ENCODE data around the gene DLGAP4.

DLGAP4 gene

DNA sequence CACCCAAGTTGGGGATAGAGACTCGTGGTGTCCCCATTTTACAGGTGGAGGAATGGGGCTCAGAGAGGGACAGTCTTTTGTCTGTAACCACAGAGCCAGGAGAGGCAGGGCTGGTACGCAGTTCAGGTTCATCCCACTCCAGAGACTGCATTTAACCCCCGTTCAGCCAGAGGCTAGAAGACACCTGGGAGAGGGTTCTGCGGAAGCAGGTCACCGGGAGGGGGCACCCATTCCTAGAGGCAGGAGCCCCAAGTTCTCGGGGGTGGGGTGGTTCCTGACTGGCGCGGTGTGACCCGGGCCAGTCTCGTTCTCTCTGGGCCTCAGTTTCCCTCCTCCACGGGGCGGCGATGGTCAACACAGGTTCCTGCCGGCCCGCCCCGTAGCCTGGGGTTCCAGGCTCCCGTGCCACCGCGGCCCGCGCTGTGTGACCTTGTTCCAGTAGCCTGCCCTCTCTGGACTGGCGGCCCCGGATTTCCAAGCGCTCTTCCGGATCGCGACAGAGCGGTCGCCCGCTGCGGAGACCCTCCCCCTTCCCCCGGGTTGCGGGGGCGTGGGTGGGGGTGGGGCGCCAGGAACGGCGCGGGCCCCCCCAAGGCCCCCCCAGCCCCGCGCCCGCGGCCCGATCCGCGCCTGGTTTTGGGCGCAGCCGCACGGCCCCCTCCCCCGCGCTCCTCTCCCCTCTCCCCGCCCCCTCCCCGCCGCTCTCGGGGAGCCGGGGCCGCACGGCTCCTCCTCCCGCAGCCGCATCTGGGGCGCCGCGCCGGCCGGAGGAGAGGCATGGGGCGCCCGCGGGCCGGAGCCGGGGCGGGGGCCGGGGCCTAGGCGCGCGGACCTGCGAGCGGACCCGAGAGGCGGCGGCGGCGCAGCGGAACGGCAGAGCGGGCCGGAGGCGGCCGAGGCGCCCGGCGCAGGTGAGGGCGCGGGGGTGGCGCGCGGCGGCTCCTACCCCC, at the start of gene DLGAP4:
Gene DLGAP4, plus strand, starts transcription at position 738 of the 950 bp plus-strand sequence. CDS start 125,379 bp downstream, outside the sequence.
- DNase-seq: peak in 2 of 3 experiments; percentile 37 to 54

- no peak for DNase-seq
These were observed 46.7 kb upstream of the DLGAP4 start for GRCh38 chr20:36259177-36260061.

GRCh38 chr20:36260316-36260715, 45.8 kb upstream of the DLGAP4 start:
- no peak for DNase-seq

- DNase-seq: no peak
These were observed 44.6 kb upstream of the DLGAP4 start for GRCh38 chr20:36261389-36262105.

DNA sequence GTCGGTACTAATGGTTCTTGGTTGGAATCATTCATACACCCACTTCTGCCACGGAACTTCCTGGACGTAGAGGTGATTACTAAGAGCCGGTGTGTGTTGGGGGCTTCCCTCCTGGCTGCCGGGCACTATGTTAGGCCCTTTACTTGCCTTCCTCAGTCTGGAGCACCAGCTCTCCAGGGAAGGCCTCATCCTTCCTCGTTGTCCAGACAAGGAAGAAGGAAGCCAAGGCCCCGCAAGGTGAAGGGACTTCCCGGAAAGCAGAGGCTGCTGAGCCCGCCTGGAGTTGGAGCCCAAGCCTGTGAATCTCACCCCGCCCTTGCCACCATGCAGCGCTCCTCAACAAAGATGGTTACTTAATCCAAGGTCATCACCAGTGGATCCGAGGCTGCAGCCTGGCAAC, 43.7 kb upstream of the DLGAP4 start:
- DNase-seq: no peak

DNA sequence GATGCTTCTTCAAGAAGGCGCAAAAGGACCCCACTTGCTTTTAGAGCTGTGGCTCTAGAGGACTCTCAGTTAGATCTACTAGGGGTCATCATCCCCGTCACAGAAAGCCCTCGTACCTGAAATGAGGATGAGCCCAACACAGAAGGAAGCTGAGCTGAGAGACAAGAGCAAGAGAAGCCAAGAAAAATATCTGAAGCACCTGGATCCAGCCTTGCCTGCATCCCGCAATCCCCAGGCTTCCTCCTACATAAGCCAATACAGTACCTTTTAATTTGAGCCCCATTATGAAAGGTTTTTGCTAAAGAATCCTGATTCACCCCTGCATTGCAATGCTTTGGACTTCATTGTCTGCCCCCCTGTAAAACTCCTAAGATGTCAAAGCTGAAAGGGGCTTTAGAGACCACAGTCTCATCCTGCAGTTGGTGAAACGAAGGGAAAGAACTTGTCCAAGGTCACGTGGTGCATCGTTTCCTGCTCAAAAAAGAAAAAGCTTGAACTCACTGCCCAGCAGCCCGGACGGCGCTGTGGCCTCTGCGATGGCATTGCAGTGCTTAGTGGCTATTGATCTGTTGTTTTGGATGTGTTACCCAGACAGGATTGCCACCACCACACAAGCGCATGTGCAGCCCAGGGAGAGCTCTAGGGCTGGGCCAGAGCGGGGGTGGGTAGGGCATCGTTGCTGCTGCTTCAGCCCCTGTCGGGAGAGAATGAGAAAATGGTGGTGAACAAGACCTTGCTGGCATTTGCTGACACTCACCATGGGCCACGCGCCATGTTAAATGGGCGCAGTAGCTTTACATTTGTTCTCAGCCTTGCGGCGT, 41.5 kb upstream of the DLGAP4 start:
- no peak for DNase-seq

- no peak for DNase-seq
These were observed 40.0 kb upstream of the DLGAP4 start for GRCh38 chr20:36266189-36266588.

DNA sequence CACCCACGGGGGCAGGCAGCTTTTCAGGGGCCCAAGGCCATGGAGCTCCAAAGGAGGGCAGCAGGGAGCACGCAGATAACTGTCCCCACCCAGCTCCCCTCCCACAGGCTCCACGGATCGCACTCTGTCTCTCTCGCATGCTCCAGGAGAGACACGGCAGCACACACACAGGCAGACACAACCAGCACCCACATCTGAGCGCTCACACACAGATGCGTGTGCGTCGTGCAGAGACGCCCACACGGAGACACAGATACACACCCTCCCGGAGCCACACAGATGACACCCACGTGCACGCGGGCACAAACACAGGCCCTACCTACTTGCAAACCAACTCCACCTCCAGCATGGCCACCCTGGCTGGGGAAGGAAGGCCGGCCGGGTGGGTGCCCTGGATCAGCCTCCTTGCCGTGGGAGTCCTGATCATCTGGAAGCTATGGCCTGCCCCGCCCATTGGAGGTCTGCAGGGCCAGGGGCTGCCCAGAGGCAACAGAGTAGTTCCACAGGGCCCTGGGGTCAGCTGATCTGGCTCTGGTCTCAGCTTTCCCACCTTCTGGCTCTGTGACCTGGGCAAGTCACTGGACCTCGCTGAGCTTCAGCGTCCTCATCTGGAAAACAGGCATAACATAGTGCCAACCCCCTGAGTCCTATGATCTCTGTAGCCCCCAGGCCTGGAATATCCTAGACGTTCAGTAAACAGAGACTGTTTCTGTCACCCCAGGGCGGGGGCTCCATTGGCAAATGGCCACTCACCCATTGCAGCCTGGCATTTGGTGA, 38.3 kb upstream of the DLGAP4 start:
- DNase-seq: no peak

DNA sequence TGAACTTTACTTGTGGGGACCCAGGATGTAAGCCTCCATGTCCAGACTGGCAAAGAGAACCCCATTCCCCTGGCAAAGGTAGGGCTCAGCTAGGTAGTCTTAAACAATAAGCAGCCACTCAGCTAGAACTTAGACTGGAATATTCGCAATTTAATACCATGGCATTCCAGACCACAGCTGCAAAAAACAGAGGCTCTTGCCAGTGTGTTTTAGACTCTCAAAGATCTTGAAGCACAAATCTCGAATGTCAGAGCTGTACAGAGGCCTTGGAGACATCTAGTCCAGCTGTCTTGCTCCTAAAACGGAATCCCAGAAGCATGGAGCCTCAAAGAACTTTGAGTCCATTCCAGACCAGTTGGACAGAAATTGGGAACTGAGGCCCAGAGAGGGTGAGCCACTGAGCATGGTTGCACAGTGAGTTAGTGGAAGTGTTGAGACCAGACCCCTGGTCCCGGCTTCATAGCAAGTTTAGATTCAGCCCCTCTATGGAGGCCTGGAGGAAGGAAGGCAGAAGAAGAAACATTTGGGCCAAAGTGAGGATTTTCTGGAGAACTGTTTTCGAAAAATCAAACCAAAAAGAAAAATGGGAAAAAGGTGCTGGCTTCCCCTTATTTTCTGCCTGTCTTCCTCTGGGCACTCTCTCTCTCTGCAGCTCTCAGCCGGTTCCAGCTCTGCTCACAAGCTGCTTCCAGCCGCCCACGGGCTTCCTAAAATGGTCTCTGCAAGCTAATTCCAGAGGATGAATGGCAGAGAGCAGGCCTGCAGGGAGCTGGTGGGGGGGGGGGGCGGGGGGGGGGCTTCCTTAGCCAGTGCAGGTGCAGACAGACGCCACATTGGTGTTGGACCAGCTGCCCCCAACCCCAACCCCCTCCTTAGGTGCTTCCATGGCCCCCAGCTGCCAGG, 37.4 kb upstream of the DLGAP4 start:
- DNase-seq: peak in 1 of 3 experiments; percentile 34

DNA sequence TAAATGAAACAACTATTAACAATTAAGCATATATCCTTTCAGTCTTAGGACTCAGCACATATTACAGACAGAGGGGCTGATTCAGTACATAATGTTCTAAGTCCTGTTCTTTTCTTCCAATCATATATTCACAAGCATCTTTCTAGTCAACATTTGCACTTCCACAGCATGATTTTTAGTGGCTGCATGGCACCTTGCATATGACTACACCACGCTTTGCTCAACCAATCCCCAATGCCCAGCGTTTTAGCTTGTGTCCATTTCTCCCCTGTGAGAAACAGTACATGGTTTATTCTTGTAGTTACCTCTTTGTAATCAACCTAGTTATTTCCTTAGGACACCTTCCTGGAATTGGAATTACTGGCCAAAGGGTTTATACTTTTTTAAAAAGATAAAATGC, 36.6 kb upstream of the DLGAP4 start:
- DNase-seq: peak in 1 of 3 experiments; percentile 31

- DNase-seq: no peak
These were observed 35.1 kb upstream of the DLGAP4 start for GRCh38 chr20:36270744-36271638.

DNA sequence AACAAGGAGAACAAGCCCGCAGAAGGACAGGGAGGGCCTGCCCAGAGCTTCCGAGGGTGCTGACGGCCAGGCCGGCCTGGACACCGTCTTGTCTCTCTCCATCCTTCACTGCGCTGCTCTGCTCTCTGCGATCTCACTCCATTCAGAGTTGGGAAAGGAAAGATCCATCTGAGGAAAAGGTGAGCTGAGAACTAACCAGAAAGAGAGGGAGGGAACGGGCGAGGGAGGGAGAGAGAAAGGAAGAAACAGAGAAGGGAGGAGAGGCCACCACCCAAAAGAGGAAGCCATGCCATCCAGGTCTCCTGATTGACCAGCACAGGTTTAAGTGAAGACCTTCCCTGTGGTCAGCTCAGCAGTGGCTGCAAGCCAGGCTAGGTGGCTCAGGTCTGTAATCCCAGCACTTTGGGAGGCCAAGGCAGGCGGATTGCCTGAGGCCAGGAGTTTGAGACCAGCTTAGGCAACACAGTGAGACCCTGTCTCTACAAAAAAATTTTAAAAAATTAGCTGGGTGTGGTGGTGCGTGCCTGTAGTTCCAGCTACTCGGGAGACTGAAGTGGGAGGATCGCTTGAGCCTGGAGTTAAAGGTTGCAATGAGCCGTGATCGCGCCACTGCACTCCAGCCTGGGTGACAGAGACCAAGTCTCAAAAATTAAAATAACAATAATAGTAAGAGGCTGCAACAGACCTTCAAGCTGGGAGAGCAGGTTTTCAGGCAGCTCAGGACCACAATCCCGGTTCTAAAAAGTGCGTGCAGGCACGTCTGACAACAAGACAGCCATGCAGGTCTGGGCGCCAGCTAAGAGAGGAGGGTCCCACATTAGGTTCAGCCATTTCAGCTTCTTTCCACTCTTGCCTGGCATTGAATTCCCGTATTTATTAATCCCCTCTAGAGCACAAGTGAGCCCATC, 34.2 kb upstream of the DLGAP4 start:
- no peak for DNase-seq

GRCh38 chr20:36272547-36273220, 33.5 kb upstream of the DLGAP4 start:
- no peak for DNase-seq

GRCh38 chr20:36273414-36274180, 32.5 kb upstream of the DLGAP4 start:
- DNase-seq: peak in 1 of 3 experiments; percentile 23

DNA sequence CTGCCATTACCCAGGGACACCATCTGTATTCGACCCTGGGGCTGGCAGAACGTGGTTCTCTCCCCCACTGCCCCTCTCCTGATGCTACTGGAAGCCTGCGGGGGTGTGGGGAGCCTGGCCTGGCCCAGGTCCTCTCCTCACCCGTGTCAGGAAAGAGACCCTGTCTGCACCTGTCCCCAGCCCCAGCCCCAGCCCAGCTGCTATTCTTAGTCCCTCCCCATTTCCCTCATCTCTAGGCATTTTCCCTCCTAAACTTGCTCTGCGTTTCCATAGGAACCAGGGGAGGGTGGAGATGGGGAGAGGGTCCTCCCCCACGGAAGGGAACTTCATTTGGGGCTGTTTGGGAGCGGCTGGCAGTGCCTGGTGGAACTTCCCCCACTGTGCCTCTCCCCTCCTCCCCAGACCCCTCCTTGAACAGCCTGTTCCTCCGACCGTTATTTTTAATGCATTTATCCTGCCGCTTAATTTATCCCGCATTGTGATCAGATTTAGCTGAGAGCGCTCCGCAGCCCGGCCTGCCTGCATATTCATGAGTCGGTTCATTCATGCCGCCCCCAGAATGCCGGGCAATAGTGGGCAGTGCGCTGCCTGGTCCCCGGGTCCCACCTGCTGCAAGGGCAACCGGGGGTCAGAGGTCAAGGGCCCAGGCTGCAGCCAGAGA, 31.8 kb upstream of the DLGAP4 start:
- peak in 1 of 3 experiments; percentile 46 for DNase-seq

- DNase-seq: no peak
These were observed 31.1 kb upstream of the DLGAP4 start for GRCh38 chr20:36275011-36275410.
